ENCODE results near the gene RNF31.
"Not testable (repeated sequence)": the region's sequence is repeated elsewhere in the genome, so short reads cannot be mapped to it uniquely, and the experiment has no call there.

Gene RNF31

GRCh38 chr14:24184104-24184970 lies 37.0 kb downstream of the RNF31 start:
- no peak for DNase-seq

- DNase-seq: no peak
Measured at GRCh38 chr14:24185026-24185425, 37.7 kb downstream of the RNF31 start.

GRCh38 chr14:24185741-24186140 lies 38.4 kb downstream of the RNF31 start:
- DNase-seq: no peak

- DNase-seq: no peak
Measured at GRCh38 chr14:24186831-24187538, 39.7 kb downstream of the RNF31 start.

- no peak for DNase-seq
Measured at GRCh38 chr14:24187539-24187915, 40.2 kb downstream of the RNF31 start.

GRCh38 chr14:24188251-24189058 lies 41.2 kb downstream of the RNF31 start, which contains the start of gene IPO4:
Gene IPO4, minus strand, starts transcription at chr14:24188816. Its CDS starts 29 bp downstream, at chr14:24188787.
- peak; percentile 95 for DNase-seq

GRCh38 chr14:24189059-24189375 lies 41.7 kb downstream of the RNF31 start:
- no peak for DNase-seq

- DNase-seq: no peak
Measured at GRCh38 chr14:24189460-24189859, 42.2 kb downstream of the RNF31 start.

GRCh38 chr14:24190416-24190815 lies 43.1 kb downstream of the RNF31 start:
- DNase-seq: no peak

GRCh38 chr14:24192933-24193332 lies 45.6 kb downstream of the RNF31 start:
- no peak for DNase-seq

- DNase-seq: no peak
Measured at GRCh38 chr14:24194186-24194872, 47.0 kb downstream of the RNF31 start.

GRCh38 chr14:24194873-24195185 lies 47.5 kb downstream of the RNF31 start:
- no peak for DNase-seq

- peak; percentile 82 for DNase-seq
Measured at GRCh38 chr14:24195186-24196070, 48.1 kb downstream of the RNF31 start, which contains the start of gene TM9SF1. Gene TM9SF1, minus strand, starts transcription at chr14:24195441. Its CDS starts 422 bp downstream, at chr14:24195019.

- DNase-seq: no peak
Measured at GRCh38 chr14:24196071-24197055, 49.1 kb downstream of the RNF31 start.

GRCh38 chr14:24197056-24197450 lies 49.8 kb downstream of the RNF31 start:
- no peak for DNase-seq

GRCh38 chr14:24198814-24199524 lies 51.7 kb downstream of the RNF31 start:
- DNase-seq: no peak

GRCh38 chr14:24202538-24202937 lies 55.2 kb downstream of the RNF31 start:
- not testable (repeated sequence) for DNase-seq

GRCh38 chr14:24203249-24203886 lies 56.1 kb downstream of the RNF31 start:
- DNase-seq: not testable (repeated sequence)

Data from NCI-H1436 (cell line).